GM21423 (cell line): Measurements from ENCODE around the gene EPHB1.
"Not testable (repeated sequence)": the region's sequence is repeated elsewhere in the genome, so short reads cannot be mapped to it uniquely, and the experiment has no call there.

Experiments
- ATAC-seq: cut with Tn5 transposase; IDR thresholded peaks from one replicate; pipeline ENCODE4 v1.9.1; 2021; ENCODE audit warnings: mild to moderate bottlenecking, moderate library complexity; ENCODE audit not compliant: unreplicated experiment

EPHB1 gene

GRCh38 chr3:134775831-134776230 is 19.2 kb upstream of the EPHB1 start:
- ATAC-seq = no peak

DNA sequence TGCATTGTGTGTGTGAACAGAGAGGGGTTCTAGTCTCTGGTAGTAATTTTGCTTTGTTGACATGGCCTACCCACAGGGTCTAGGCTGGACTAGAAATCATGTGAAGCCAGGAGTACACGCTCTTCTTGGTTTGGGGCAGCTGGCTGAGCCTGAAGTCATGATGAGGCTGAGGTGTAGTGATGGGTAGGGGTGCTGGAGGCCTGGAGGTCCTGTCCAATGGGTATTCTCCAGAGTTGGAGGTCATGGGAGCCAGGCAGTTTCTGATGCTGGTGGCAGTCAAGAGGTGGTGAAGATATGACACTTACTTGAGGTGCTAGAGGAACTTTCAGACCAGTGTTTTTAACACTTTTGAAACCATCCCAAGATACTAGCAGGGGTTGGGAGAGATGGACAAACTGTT is 18.5 kb upstream of the EPHB1 start:
- no peak for ATAC-seq

DNA sequence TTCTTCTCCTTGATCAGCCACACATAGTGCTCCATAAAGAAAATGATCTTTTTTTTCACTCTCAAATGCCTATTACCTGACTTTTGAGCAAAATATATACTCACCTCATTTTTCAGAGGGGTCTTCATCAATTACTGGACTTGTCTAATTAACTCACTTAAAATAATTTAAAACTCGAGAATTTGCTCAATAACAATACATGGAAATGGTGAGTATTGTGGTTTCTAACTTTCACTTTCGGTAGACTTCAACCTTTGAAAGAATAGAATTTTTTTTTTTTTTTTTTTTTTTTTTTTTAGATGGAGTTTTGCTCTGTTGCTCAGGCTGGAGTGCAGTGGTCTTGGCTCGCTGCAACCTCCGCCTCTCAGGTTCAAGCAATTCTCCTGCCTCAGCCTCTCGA is 17.7 kb upstream of the EPHB1 start:
- ATAC-seq = no peak

DNA sequence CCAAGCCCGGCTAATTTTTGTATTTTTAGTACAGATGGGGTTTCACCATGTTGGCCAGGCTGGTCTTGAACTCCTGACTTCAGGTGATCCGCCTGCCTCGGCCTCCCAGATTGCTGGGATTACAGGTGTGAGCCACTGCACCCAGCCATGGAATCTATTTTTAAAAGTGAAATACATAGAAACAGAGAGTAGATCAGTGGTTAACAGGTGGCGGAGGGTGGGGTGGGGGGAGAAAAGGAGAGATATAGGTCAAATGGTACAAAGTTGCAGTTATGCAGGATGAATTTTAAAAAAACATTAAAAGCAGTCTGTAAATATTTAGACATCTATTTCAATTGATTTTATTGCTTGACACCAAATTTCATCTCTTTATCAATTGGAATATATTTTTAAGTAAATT is 6.8 kb upstream of the EPHB1 start:
- not testable (repeated sequence) for ATAC-seq

DNA sequence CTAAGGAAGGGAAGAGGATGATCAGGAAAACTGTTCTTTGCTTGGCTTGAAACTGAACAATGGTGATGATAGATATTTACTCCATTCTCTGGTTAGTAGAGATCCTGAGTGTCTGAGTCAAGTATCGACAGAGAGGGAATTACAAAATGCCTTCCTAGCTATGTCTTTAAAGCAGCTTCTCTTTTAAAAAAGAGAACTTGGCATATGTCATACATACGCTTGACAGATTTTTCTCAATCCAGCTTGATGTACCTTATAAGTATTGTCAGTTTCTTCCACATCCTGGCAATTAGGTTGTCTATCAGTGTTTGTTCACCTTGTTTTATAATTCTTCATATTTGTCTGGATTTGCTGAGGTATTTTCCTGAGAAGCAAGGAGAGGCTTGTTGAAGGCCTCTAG is 5.0 kb upstream of the EPHB1 start:
- ATAC-seq = no peak

DNA sequence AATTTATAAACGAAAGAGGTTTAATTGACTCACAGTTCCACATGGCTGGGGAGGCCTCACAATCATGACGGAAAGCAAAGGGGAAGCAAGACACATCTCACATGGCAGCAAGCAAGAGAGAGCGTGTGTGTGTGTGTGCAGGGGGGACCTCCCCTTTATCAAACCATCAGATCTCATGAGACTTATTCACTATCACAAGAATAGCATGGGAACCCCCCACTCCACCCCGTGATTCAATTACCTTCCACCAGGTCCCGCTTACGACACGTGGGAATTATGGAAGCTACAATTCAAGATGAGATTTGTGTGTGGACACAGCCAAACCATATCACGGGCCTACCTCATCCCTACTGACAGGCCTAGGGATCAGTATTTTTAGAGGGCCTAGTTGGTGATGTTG is 3.1 kb upstream of the EPHB1 start:
- ATAC-seq = no peak

GRCh38 chr3:134792700-134793099 is 2.4 kb upstream of the EPHB1 start:
- ATAC-seq = no peak

- no peak for ATAC-seq
These were observed 1.5 kb upstream of the EPHB1 start for GRCh38 chr3:134793562-134793961.

DNA sequence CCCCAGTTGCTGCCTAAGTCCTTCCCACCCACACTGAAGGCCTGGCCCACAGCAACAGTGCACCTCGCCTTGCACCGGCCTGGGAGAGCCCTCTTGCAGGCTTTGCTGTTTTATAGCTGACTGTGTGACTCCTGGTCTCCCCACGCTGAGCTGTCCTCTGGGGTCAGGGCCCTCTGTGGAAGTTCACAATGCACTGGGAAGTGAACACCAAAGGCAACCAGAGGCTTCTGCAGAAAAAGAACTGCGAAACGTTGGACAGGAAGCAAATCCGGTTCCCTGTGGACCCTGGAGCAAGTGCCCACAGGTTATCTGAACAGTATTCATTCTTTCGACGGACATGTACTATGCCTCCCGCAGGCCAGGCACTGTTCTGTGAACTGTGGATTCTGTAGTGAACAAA is 737 bp upstream of the EPHB1 start:
- no peak for ATAC-seq

DNA sequence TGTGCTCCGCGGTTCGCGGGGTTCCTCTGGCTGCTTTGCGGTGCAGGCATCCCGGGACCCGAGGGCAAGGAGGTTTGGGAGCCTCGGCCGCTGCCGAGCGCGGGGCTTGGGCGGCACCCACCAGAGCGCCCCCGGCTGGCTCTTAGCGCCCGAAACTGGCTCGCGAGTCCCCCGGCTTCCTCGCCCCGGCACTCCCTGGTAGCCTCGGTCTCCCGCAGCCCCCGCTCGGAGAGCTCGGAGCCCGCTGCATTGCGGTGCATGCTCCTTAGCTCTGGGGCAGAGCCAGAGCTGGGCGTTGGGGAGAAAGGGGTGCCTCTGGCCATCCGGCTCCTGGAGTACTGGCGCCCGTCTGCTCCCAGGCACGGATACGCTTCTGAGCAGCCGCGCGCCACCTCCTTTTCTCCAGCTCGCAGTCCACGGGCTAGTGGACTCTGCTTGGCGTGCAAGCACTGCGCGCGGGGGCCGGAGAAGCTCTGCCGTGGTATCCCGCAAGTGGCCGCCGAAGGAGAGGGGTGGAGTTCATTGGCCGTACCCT is 753 bp downstream of the EPHB1 start:
- peak; percentile 11 for ATAC-seq

GRCh38 chr3:134796281-134797056 is 1.4 kb downstream of the EPHB1 start:
- ATAC-seq = no peak

- ATAC-seq = no peak
These were observed 2.1 kb downstream of the EPHB1 start for GRCh38 chr3:134797057-134797740.

DNA sequence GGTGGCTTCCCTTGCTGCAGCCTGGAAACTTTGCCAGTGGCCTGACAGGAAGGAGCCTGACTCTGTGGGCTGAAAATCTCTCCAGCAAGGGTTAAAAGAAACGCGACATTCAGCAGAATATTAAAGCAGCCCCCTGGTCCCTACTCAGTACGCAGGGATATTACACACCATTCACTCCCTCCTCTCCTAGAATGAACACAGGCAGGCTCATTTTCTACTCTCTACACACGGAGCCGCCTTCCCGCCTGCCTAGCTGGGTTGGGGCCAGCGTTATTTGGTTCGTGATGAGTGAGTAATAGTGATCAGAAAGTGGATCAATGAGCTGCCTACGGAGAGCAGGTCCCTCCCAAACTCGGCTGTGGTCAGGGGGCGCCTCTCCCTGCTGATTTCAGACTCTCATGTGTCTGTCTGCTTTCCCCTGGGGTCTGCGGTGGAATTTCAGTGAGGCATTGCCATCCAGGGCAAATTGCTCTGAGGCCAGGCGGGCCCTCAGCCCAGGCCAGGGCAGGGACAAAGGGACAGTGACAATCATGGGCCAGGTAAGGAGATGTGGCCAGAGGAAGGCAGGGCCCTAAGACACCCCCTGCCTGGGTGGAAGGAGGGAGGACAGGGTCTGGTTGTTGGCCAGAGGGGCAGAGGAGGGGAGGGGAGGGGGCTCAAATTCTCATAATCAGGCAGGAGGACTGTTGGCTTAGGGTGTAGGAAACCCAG is 2.8 kb downstream of the EPHB1 start:
- ATAC-seq = no peak

GRCh38 chr3:134798681-134799311 is 3.7 kb downstream of the EPHB1 start:
- no peak for ATAC-seq

GRCh38 chr3:134799393-134799792 is 4.3 kb downstream of the EPHB1 start:
- no peak for ATAC-seq

- no peak for ATAC-seq
These were observed 6.3 kb downstream of the EPHB1 start for GRCh38 chr3:134801204-134801958.

- ATAC-seq = peak; percentile 1
These were observed 7.5 kb downstream of the EPHB1 start for GRCh38 chr3:134802428-134803050.

- ATAC-seq = peak; percentile 53
These were observed 8.0 kb downstream of the EPHB1 start for GRCh38 chr3:134803051-134803505.

- ATAC-seq = no peak
These were observed 8.6 kb downstream of the EPHB1 start for GRCh38 chr3:134803652-134804051.
